Eye (tissue), 1 donor: Measurements from ENCODE around the gene ATP10A.
"Not testable (repeated sequence)": the region's sequence is repeated elsewhere in the genome, so short reads cannot be mapped to it uniquely, and the experiment has no call there.

ENCODE experiments used
- DNase-seq: peaks from one replicate; pipeline ENCODE4 v3.0.0-alpha.2; 2015

ATP10A gene

GRCh38 chr15:25770618-25771337 lies 92.3 kb downstream of the ATP10A start:
- no peak for DNase-seq

GRCh38 chr15:25770031-25770430 lies 93.1 kb downstream of the ATP10A start:
- no peak for DNase-seq

- no peak for DNase-seq
Observed at GRCh38 chr15:25768271-25768670, 94.9 kb downstream of the ATP10A start.

DNA sequence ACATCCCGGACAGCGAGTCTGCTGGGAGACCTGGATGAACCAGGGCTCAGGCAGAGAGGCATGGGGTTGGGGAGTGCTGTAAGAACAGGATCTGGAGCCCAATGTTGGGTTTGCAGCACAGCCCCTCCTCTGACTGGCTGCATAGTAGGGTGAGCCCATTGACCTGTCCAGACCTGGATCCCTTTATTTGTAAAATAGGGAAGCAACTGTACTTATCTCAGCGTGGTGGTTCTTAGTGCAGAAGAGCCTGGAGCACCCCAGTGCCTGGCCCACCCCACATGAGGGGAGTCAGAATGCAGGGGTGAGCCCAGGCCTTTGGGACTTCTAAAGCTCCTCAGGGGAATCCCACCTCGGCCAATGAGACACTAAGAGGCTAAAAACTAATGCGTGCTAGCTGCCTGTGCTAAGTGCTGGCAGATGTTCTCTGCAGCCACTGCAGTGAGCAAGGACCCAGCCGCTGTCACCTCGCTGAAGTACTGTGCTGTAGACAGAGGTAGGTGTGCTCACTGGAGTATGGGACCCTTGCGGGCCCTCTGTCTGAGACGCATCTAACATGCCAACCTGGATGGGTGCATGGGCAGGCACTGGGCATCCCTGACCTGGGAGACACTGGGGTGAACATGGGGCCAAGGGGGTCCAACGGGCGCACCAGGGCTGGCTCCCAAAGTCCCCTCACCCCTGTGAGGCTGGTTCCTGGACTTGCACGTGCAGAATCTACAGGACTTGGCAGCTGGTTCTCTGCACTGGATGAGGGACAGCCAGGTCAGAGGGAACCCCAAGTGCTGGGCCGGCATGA lies 95.6 kb downstream of the ATP10A start:
- no peak for DNase-seq

GRCh38 chr15:25766417-25766816 lies 96.7 kb downstream of the ATP10A start:
- no peak for DNase-seq

DNA sequence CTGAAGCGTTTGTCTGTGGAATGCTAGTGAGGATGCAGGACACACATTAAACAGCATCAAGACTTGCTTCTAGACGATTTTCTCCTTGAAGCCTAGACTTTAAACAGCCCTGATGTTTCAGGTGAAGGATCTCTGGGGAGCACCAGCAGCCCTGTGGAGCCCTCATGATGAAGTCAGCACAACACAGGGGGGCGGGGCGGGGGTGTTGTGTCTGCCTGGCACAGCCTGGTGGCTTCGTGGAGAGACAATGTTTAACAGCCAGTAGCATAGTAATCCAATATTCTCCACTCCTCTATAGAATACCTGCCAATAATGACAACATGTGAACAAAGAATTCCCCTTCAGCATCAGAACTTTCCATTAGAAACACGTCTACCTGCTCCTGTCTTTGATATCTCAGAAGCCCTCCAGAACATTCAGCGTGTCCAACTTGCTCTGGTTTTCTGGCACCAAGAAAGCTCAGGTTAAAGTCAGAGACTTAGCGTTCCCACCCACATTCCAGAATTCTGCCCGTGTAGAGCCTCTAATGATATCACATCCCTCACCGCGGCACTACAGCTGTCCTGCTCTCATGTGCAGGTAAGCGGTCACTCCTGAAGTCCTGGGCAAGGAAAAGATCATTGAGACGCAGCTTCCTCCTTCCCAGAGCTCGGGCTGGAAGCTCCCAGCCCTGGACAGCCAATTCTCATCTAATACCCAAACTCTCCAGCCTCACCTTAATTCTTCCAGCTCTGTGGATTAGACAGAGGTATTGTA lies 98.0 kb downstream of the ATP10A start:
- no peak for DNase-seq

DNA sequence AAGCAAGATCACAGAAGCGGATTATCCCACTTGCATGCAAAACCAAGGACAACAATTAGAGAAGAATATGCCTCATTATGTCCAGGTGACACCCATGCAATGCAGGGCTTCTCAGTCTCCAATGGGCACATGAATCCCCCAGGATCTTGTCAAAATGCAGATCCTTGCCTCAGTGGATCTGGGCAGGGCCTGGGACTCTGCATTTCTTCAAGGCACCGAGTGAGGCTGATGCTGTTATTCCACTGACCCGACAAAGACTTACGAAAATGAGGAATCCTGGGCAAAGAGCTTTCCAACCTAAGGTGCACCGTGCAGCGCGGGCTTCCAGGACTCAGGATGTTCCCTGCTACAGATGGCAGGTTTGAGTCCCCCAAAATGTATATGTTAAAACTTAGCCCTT lies 99.2 kb downstream of the ATP10A start:
- DNase-seq = no peak

- peak; percentile 55 for DNase-seq
Observed at GRCh38 chr15:25763331-25763751, 99.8 kb downstream of the ATP10A start.

- DNase-seq = no peak
Observed at GRCh38 chr15:25761971-25762662, 101.0 kb downstream of the ATP10A start.

DNA sequence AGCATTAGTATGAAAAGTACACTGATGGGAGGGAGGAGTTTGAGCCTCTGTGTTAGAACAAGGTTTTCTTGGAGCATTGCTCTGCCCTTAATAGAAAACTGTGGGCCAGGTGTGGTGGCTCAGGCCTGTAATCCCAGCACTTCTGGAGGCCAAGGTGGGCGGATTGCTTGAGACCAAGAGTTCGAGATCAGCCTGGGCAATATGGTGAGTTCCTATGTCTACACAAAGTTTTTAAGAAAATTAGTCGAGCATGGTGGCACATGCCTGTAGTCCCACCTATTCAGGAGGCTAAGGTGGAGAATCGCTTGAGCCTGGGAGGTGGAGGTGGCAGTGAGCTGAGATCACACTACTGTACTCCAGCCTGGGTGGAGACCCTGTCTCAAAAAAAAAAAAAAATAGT lies 103.7 kb downstream of the ATP10A start:
- no peak for DNase-seq

DNA sequence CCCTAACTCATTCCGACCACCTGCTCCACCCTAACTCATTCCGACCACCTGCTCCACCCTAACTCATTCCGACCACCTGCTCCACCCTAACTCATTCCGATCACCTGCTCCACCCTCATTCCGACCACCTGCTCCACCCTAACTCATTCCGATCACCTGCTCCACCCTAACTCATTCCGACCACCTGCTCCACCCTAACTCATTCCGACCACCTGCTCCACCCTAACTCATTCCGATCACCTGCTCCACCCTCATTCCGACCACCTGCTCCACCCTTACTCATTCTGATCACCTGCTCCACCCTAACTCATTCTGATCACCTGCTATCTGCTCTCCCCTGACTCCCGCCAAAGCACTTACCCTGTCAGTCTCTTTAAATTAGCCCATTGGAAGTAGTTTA lies 104.5 kb downstream of the ATP10A start:
- DNase-seq = not testable (repeated sequence)

GRCh38 chr15:25743548-25744275 lies 119.4 kb downstream of the ATP10A start:
- no peak for DNase-seq

DNA sequence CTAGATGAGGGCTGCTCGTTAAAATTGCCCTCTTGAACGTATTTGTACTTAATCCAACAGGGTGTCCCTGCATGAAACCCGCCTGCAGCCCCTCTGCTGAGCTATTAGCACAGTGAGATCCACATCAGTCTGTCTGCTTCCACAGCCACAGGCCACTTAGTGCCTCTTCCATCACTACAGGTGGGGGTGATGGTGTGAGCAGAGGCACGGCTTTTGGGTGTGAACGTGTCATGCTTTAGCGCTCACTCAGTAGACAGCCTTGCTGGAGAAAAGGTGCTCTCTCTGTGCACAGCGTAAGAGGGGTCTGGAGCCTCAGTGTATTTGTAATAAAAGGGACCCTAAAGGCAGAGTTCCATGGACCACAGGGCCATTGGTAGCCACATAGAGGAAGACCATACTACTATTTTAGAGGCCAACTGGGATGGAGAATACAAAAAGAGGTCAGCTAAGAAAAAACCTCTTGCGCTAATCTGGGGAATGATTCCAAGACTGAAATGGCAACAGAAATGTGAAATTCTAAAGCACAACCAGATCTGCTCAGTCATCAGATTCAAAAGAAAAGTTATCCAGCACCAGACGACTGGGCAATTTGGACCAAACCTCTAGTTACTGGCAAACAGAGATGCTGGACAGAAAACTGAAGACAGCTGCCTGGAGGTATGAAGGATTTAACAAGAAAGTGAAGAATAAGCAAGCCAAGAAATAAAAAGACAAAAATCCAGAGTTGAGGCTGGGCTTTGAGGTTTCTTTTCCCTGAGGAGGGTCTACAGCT lies 120.2 kb downstream of the ATP10A start:
- no peak for DNase-seq

GRCh38 chr15:25742041-25742730 lies 120.9 kb downstream of the ATP10A start:
- DNase-seq = peak; percentile 63

- DNase-seq = no peak
Observed at GRCh38 chr15:25741256-25741580, 121.9 kb downstream of the ATP10A start.

DNA sequence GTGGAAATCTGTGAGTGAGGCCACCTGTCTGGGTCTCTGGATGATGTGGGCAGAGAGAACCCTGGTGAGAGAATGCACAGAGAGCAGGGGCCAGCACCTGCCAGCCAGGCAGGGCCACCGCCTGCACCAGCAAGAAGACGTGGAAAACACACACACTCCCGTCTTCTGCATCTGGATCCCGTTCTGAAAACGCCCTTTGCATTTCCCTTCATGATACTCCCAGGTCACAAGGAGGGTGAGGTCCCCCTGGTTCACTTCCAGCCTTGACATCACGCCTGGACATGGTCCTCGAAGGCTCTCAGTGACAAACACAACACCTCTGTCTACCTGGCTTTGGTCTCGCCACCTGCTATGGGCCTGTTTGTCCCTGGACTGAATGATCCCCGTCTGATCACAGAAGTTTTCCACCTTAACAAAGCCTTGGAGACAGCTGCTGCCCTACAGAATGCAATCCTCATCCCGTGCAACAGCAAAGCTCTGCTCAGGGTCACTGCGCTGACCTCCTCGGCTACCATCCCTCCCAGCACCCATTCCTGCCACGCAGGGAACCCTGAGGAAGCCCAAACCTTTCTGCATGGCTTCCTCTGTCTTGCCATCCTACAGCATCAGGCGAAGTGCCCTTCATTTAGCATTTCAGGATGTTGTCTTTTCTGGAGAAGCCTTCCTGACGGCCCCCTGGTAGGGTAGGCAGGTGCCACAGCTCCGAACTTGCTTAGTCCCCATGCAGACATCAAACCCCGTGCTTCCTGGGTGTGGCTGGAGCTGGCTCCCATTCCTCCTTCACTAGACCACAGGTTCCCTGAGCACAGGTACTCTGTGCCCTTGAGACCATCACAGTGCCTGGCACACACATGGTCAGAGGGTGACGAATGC lies 122.5 kb downstream of the ATP10A start:
- no peak for DNase-seq

- DNase-seq = peak; percentile 76
Observed at GRCh38 chr15:25739687-25740121, 123.4 kb downstream of the ATP10A start.

- no peak for DNase-seq
Observed at GRCh38 chr15:25738171-25738965, 124.8 kb downstream of the ATP10A start.

GRCh38 chr15:25737218-25737643 lies 125.9 kb downstream of the ATP10A start:
- no peak for DNase-seq
